HG03196 (cell line): ENCODE data around the gene IFT25.
"Not testable (repeated sequence)": the region's sequence is repeated elsewhere in the genome, so short reads cannot be mapped to it uniquely, and the experiment has no call there.

Source experiments
- ATAC-seq: cut with Tn5 transposase; IDR thresholded peaks from one replicate; pipeline ENCODE4 v1.9.1; 2021; ENCODE audit not compliant: unreplicated experiment

The IFT25 gene

GRCh38 chr1:53945433-53946251 is at the start of gene IFT25:
Gene IFT25 (minus strand): TSS chr1:53945699. CDS start chr1:53940082, 5,617 bp downstream.
- peak; percentile 67 for ATAC-seq

- ATAC-seq: not testable (repeated sequence)
These were observed 49.0 kb upstream of the IFT25 start for GRCh38 chr1:53994516-53994915.

- ATAC-seq: no peak
These were observed 46.8 kb upstream of the IFT25 start for GRCh38 chr1:53992085-53992874.

- no peak for ATAC-seq
These were observed 42.4 kb upstream of the IFT25 start for GRCh38 chr1:53987880-53988279.

- no peak for ATAC-seq
These were observed 41.0 kb upstream of the IFT25 start for GRCh38 chr1:53986458-53986857.

- ATAC-seq: no peak
These were observed 39.2 kb upstream of the IFT25 start for GRCh38 chr1:53984726-53985125.

GRCh38 chr1:53982763-53983104 is 37.2 kb upstream of the IFT25 start:
- no peak for ATAC-seq

GRCh38 chr1:53982034-53982762 is 36.7 kb upstream of the IFT25 start:
- ATAC-seq: no peak

- no peak for ATAC-seq
These were observed 35.7 kb upstream of the IFT25 start for GRCh38 chr1:53981220-53981619.

GRCh38 chr1:53979712-53980450 is 34.4 kb upstream of the IFT25 start:
- ATAC-seq: no peak

- no peak for ATAC-seq
These were observed 30.4 kb upstream of the IFT25 start for GRCh38 chr1:53975861-53976260.

- ATAC-seq: no peak
These were observed 26.2 kb upstream of the IFT25 start for GRCh38 chr1:53971718-53972117.

- not testable (repeated sequence) for ATAC-seq
These were observed 23.8 kb upstream of the IFT25 start for GRCh38 chr1:53969323-53969722.

- ATAC-seq: no peak
These were observed 22.6 kb upstream of the IFT25 start for GRCh38 chr1:53968125-53968513.

GRCh38 chr1:53967409-53968124 is 22.1 kb upstream of the IFT25 start:
- no peak for ATAC-seq

GRCh38 chr1:53966794-53967193 is 21.3 kb upstream of the IFT25 start:
- ATAC-seq: no peak

GRCh38 chr1:53964109-53964508 is 18.6 kb upstream of the IFT25 start:
- no peak for ATAC-seq

GRCh38 chr1:53963460-53963859 is 18.0 kb upstream of the IFT25 start:
- no peak for ATAC-seq

GRCh38 chr1:53962395-53962794 is 16.9 kb upstream of the IFT25 start:
- no peak for ATAC-seq

GRCh38 chr1:53959664-53960250 is 14.3 kb upstream of the IFT25 start:
- ATAC-seq: no peak
